Measurements from ENCODE around the gene DPP9.

DPP9 gene

GRCh38 chr19:4710281-4710600, 13.4 kb downstream of the DPP9 start:
- peaks cover 50% of the 10 kb centered on the region for H3K36me3 ChIP-seq
- TF ChIP-seq, protein P1, sequence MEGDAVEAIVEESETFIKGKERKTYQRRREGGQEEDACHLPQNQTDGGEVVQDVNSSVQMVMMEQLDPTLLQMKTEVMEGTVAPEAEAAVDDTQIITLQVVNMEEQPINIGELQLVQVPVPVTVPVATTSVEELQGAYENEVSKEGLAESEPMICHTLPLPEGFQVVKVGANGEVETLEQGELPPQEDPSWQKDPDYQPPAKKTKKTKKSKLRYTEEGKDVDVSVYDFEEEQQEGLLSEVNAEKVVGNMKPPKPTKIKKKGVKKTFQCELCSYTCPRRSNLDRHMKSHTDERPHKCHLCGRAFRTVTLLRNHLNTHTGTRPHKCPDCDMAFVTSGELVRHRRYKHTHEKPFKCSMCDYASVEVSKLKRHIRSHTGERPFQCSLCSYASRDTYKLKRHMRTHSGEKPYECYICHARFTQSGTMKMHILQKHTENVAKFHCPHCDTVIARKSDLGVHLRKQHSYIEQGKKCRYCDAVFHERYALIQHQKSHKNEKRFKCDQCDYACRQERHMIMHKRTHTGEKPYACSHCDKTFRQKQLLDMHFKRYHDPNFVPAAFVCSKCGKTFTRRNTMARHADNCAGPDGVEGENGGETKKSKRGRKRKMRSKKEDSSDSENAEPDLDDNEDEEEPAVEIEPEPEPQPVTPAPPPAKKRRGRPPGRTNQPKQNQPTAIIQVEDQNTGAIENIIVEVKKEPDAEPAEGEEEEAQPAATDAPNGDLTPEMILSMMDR (IDR thresholded peaks at IDR 0.05; ENCODE audit: low read depth, low read length): no peak

DNA sequence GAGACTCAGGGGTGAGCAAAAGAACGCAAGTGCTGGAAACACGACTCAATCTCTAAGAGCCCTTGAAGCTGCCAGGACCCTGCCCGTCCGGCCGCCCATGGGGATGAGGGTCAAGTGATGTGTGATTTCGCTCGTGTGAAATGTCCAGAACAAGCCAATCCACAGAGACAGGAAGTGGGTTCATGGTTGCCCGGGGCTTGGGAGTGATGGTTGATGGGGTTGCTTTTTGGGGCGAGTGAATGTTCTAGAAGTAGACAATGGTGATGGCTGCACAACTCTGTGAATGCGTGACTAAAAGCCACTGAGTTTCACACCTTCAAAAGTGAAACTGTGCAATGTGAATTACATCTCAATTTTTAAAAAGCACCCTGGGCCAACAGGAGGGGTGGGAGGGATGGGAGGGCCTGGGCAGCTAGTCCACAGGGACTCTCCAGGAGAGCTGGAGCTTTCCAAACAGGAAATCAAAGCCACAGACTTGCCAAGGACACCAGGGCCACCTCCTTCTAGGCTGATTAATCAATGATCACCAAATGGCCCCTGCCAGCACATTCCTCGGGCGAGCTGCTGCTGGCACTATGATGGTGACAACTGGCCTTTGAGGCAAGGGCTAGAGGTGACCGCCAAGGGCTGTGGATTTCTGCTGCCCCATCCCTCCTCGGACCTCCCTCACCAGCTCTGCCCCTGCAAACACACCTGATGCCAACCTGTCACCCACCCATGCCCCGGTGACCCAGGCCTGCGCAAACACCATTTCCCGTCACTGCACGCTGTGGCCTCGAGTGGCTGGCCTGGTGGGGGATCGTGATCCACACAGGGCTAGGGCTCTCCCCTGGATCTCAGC, 14.0 kb downstream of the DPP9 start:
- Histone ChIP-seq H3K9me3 (no peaks in the 10 kb centered on the region), H3K4me3 (ENCODE audit: low read depth, low read length) (no peak overlapping the region), H3K4me1 (no peaks in the 10 kb centered on the region; the same call in 1 of the 2 replicates), H3K27me3 (no peaks in the 10 kb centered on the region), H3K36me3 (peaks cover 51% of the 10 kb centered on the region)
- no peak for DNase-seq
- TF ChIP-seq, protein P1 (IDR thresholded peaks at IDR 0.05; ENCODE audit: low read depth, low read length): no peak

More at GRCh38 chr19:4710281-4710600, 13.4 kb downstream of the DPP9 start:
- Histone ChIP-seq H3K4me3 (ENCODE audit: low read depth, low read length) (no peak overlapping the region), H3K27me3 (no peaks in the 10 kb centered on the region), H3K9me3 (no peaks in the 10 kb centered on the region), H3K4me1 (no peaks in the 10 kb centered on the region; the same call in 1 of the 2 replicates)
- no peak for DNase-seq

- H3K4me3 ChIP-seq (ENCODE audit: low read depth, low read length): no peak overlapping the region
- no peaks in the 10 kb centered on the region for H3K27me3 ChIP-seq
- no peaks in the 10 kb centered on the region; the same call in 1 of the 2 replicates for H3K4me1 ChIP-seq
- no peaks in the 10 kb centered on the region for H3K9me3 ChIP-seq
- peaks cover 44% of the 10 kb centered on the region for H3K36me3 ChIP-seq
- TF ChIP-seq, protein P1 (IDR thresholded peaks at IDR 0.05; ENCODE audit: low read depth, low read length): no peak
- no peak for DNase-seq
These were observed 15.5 kb downstream of the DPP9 start for GRCh38 chr19:4707956-4708650.

GRCh38 chr19:4707322-4707721, 16.3 kb downstream of the DPP9 start:
- H3K27me3 ChIP-seq: no peaks in the 10 kb centered on the region
- H3K4me3 ChIP-seq (ENCODE audit: low read depth, low read length): no peak overlapping the region
- no peaks in the 10 kb centered on the region for H3K9me3 ChIP-seq
- DNase-seq: no peak
- H3K36me3 ChIP-seq: peaks cover 41% of the 10 kb centered on the region
- TF ChIP-seq, protein P1 (IDR thresholded peaks at IDR 0.05; ENCODE audit: low read depth, low read length): no peak
- no peaks in the 10 kb centered on the region; the same call in 1 of the 2 replicates for H3K4me1 ChIP-seq

DNA sequence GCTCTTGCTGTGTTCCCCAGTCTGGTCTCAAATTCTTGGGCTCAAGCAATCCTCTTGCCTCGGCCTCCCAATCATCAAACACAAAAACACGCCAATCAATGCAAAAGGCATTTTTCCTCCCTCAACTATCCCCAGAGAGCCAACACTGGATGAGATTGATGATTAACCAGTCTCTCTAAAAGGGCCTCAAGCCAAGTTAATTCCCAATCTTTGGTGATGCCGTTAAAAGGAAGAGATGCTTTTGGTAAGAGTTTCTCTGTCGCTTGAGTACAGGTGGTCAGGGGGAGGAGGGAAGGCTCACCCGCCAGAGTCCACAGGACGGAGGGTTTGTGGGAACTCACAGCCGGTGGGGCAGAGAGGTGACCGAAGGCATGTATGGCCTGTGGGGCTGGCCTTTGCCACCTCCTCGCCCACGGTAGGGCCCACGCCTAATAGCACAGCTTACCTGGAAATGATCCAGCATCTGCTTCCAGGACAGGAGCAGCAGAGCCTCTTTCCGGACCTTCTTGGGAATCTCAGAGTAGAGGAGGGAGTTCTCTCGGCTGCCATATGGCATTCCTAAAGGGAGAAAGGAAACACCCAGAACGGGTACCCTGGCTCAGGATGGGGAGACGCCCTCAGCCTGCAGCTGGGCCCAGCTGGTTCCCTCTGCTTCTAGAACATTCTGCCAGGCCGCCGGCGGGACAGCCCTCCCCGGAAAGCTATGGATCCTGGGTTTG, 18.1 kb downstream of the DPP9 start:
- TF ChIP-seq, protein P1 (IDR thresholded peaks at IDR 0.05; ENCODE audit: low read depth, low read length): no peak
- Histone ChIP-seq H3K4me1 (no peaks in the 10 kb centered on the region; the same call in 1 of the 2 replicates), H3K27me3 (no peaks in the 10 kb centered on the region), H3K9me3 (no peaks in the 10 kb centered on the region), H3K4me3 (ENCODE audit: low read depth, low read length) (no peak overlapping the region), H3K36me3 (peaks cover 44% of the 10 kb centered on the region)
- no peak for DNase-seq
